CD14-positive monocyte (primary cell): ENCODE measurements around the gene PLEKHA8. TPM values are rescaled to one million over a fixed set of nuclear protein-coding genes. Genes with fewer than 3 reads are reported as not detected.

Source experiments
- DNase-seq, 3 donors: peaks; one replicate each; pipeline ENCODE4 v3.0.0-alpha.2; 2011 to 2022
- H2AFZ ChIP-seq: 2 replicates; pipeline ENCODE4 v1.6.0; 2012; ENCODE audit warnings: mild to moderate bottlenecking, low read depth, low read length, inconsistent platforms; ENCODE audit not compliant: insufficient read depth, poor library complexity, severe bottlenecking
- H3K27ac ChIP-seq, 2 donors: 1 replicate in 1 of 2; 2 replicates in 1 of 2; pipeline ENCODE4 v1.5.1; 2012 to 2013; ENCODE audit warnings: low read length in 2 of 2, control low read depth in 1 of 2, inconsistent platforms in 1 of 2, low read depth in 1 of 2, mild to moderate bottlenecking in 1 of 2
- H3K27me3 ChIP-seq, 2 donors: one replicate each; pipeline versions ENCODE4 v1.6.0 to v1.6.1; 2011 to 2013; ENCODE audit warnings: low read length in 2 of 2; ENCODE audit not compliant: control insufficient read depth in 2 of 2, insufficient read depth in 2 of 2
- H3K36me3 ChIP-seq, 2 donors: replicated peaks in 1 of 2; 1 replicate in 1 of 2; 2 replicates in 1 of 2; pipeline versions ENCODE4 v1.5.1 to v1.6.1; 2012 to 2013; ENCODE audit warnings: low read length in 2 of 2, control low read depth in 1 of 2, inconsistent platforms in 1 of 2, mild to moderate bottlenecking in 1 of 2; ENCODE audit not compliant: insufficient read depth in 2 of 2, control insufficient read depth in 1 of 2
- H3K4me1 ChIP-seq, 2 donors: 1 replicate in 1 of 2; 2 replicates in 1 of 2; pipeline versions ENCODE4 v1.5.1 to v1.6.1; 2012 to 2013; ENCODE audit warnings: low read length in 2 of 2, control low read depth in 1 of 2, inconsistent platforms in 1 of 2, mild to moderate bottlenecking in 1 of 2, moderate library complexity in 1 of 2; ENCODE audit not compliant: insufficient read depth in 2 of 2, control insufficient read depth in 1 of 2
- H3K4me2 ChIP-seq: replicated peaks from 2 replicates; pipeline ENCODE3; 2012; ENCODE audit warnings: low read length, moderate library complexity, mild to moderate bottlenecking; ENCODE audit not compliant: poor library complexity, severe bottlenecking; ENCODE audit errors: extremely low read depth
- H3K4me3 ChIP-seq, 3 experiments: fragments of 200-600 bp in 1 of 3; sonication (generic) in 1 of 3; replicated peaks in 1 of 3; 1 replicate in 2 of 3; 2 replicates in 1 of 3; pipeline ENCODE4 v1.5.1; 2011 to 2013; ENCODE audit warnings: low read length in 3 of 3, mild to moderate bottlenecking in 3 of 3, control low read depth in 2 of 3, low read depth in 2 of 3, inconsistent platforms in 1 of 3, moderate library complexity in 1 of 3
- H3K79me2 ChIP-seq: 2 replicates; pipeline ENCODE4 v1.6.0; 2012; ENCODE audit warnings: mild to moderate bottlenecking, control low read depth, inconsistent platforms, low read length, moderate library complexity; ENCODE audit not compliant: insufficient read depth
- H3K9ac ChIP-seq: 2 replicates; pipeline ENCODE4 v1.6.0; 2017; ENCODE audit warnings: low read length, mild to moderate bottlenecking; ENCODE audit not compliant: insufficient read depth, poor library complexity, severe bottlenecking
- H3K9me3 ChIP-seq, 2 donors: replicated peaks in 1 of 2; 1 replicate in 1 of 2; 2 replicates in 1 of 2; pipeline versions ENCODE4 v1.5.1 to v1.6.1; 2012 to 2013; ENCODE audit warnings: low read length in 2 of 2, control low read depth in 1 of 2; ENCODE audit not compliant: control insufficient read depth in 1 of 2, insufficient read depth in 1 of 2
- H4K20me1 ChIP-seq: 2 replicates; pipeline ENCODE4 v1.6.0; 2012; ENCODE audit warnings: mild to moderate bottlenecking, low read length, control low read depth, moderate library complexity; ENCODE audit not compliant: insufficient read depth
- H3K27ac Mint-ChIP-seq, 7 donors: one replicate each; pipeline ENCODE4 v1.8.0; 2020; ENCODE audit warnings: mild to moderate bottlenecking in 7 of 7, mixed read lengths in 7 of 7, moderate library complexity in 6 of 7, inconsistent platforms in 2 of 7
- H3K27me3 Mint-ChIP-seq, 3 donors: one replicate each; pipeline ENCODE4 v1.8.0; 2021 to 2022; ENCODE audit warnings: low read depth in 3 of 3, mild to moderate bottlenecking in 3 of 3, mixed read lengths in 3 of 3, moderate library complexity in 3 of 3, inconsistent platforms in 1 of 3
- H3K36me3 Mint-ChIP-seq, 2 donors: one replicate each; pipeline ENCODE4 v1.8.0; 2020; ENCODE audit warnings: mixed read lengths in 2 of 2, inconsistent platforms in 1 of 2, mild to moderate bottlenecking in 1 of 2
- H3K4me1 Mint-ChIP-seq: one replicate; pipeline ENCODE4 v1.8.0; 2020; ENCODE audit warnings: mild to moderate bottlenecking, mixed read lengths
- H3K4me3 Mint-ChIP-seq, 2 donors: one replicate each; pipeline ENCODE4 v1.8.0; 2020; ENCODE audit warnings: mild to moderate bottlenecking in 2 of 2, mixed read lengths in 2 of 2, moderate library complexity in 1 of 2
- H3K9me3 Mint-ChIP-seq, 7 donors: one replicate each; pipeline ENCODE4 v1.8.0; 2020 to 2022; ENCODE audit warnings: mixed read lengths in 7 of 7, mild to moderate bottlenecking in 6 of 7, moderate library complexity in 6 of 7, inconsistent platforms in 2 of 7
- WGBS: methylation state at CpG from one replicate; pipeline ENCODE4 v1.1.5; 2013; ENCODE audit warnings: missing lambda C conversion rate; ENCODE audit not compliant: insufficient coverage; 5-methylcytosine and 5-hydroxymethylcytosine counted together
- intact Hi-C, 2 donors: fragments of 100-400 bp; cut with micrococcal nuclease; formaldehyde crosslinking; loops; one replicate each; pipeline versions ENCODE4 v1.15.0 to v1.15.1; 2023
- polyA plus RNA-seq, 3 donors: library from polyadenylated mRNA; depleted of rRNA in 1 of 3; unstranded in 2 of 3; stranded (reverse) in 1 of 3; fragments of 300-500 nt in 2 of 3; fragments of >200 nt in 1 of 3; fragmentation: Illumina TruSeq in 2 of 3; gene quantifications; 1 replicate in 2 of 3; 2 replicates in 1 of 3; pipeline ENCODE4 v1.2.3, GENCODE V29; 2012 to 2021
- TF ChIP-seq, protein P1 (sequence below): fragments of 200-600 bp; IDR thresholded peaks from one replicate; pipeline ENCODE4 v1.8.0; 2022; ENCODE audit warnings: antibody characterized with exemption, mild to moderate bottlenecking

Gene PLEKHA8
- polyA plus RNA-seq, 3 donors = 2.4 to 2.7 (median 2.6) TPM

DNA sequence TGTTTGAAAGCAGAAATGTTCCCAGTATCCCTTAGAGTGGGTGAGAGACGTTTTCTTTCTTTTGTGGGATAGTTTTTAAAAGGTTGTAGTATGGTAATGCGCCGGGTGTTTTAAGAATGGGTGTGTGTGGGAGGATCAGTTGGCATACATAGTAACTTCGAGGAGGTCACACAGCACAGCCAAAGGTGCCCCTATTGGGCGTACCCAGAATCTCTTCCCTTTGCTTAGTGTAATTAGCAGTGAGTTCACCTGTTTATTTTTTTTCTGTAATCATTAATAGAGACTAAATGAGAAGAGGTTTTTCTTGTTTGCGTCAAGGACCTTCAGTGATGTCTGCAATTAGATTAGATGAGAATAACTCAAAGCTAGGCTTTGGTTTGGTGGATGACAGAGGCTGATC is 1.5 kb downstream of the PLEKHA8 start:
- WGBS = 58% methylated on average over 4 of the region's 6 CpGs
- Mint-ChIP-seq H3K36me3 (no peaks in the 10 kb centered on the region), H3K4me1 (peaks cover 31% of the 10 kb centered on the region), H3K27ac (peak overlapping the region in 1 of 7 donors; percentile 55), H3K27me3 (peaks cover 0 to 4% (median 3%) of the 10 kb centered on the region in 3 donors), H3K4me3 (peak overlapping the region in 1 of 2 donors; percentile 94), H3K9me3 (peaks cover 0 to 3% (median 0%) of the 10 kb centered on the region in 7 donors)
- no peak overlapping the region for H3K27ac ChIP-seq
- intact Hi-C loops = loop anchor here (5.0 kb wide), 3 partner anchors 37 to 208 kb away; partner anchors contain the start of gene SCRN1 (in 1 of the 2)
- no peak for DNase-seq
- H3K4me2 ChIP-seq = peak overlapping the region; percentile 87
- H3K36me3 ChIP-seq = no peaks in the 10 kb centered on the region
- H3K79me2 ChIP-seq = peaks cover 16% of the 10 kb centered on the region
- H3K4me1 ChIP-seq = peaks cover 26 to 36% of the 10 kb centered on the region in 2 donors
- H3K4me3 ChIP-seq = peak overlapping the region in 1 of 3 experiments; percentile 84
- no peak overlapping the region for H3K9ac ChIP-seq
- no peaks in the 10 kb centered on the region for H4K20me1 ChIP-seq
- H2AFZ ChIP-seq = peak overlapping the region; percentile 93
- TF ChIP-seq, protein P1, sequence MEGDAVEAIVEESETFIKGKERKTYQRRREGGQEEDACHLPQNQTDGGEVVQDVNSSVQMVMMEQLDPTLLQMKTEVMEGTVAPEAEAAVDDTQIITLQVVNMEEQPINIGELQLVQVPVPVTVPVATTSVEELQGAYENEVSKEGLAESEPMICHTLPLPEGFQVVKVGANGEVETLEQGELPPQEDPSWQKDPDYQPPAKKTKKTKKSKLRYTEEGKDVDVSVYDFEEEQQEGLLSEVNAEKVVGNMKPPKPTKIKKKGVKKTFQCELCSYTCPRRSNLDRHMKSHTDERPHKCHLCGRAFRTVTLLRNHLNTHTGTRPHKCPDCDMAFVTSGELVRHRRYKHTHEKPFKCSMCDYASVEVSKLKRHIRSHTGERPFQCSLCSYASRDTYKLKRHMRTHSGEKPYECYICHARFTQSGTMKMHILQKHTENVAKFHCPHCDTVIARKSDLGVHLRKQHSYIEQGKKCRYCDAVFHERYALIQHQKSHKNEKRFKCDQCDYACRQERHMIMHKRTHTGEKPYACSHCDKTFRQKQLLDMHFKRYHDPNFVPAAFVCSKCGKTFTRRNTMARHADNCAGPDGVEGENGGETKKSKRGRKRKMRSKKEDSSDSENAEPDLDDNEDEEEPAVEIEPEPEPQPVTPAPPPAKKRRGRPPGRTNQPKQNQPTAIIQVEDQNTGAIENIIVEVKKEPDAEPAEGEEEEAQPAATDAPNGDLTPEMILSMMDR = no peak
- no peaks in the 10 kb centered on the region for H3K9me3 ChIP-seq
- no peaks in the 10 kb centered on the region for H3K27me3 ChIP-seq

DNA sequence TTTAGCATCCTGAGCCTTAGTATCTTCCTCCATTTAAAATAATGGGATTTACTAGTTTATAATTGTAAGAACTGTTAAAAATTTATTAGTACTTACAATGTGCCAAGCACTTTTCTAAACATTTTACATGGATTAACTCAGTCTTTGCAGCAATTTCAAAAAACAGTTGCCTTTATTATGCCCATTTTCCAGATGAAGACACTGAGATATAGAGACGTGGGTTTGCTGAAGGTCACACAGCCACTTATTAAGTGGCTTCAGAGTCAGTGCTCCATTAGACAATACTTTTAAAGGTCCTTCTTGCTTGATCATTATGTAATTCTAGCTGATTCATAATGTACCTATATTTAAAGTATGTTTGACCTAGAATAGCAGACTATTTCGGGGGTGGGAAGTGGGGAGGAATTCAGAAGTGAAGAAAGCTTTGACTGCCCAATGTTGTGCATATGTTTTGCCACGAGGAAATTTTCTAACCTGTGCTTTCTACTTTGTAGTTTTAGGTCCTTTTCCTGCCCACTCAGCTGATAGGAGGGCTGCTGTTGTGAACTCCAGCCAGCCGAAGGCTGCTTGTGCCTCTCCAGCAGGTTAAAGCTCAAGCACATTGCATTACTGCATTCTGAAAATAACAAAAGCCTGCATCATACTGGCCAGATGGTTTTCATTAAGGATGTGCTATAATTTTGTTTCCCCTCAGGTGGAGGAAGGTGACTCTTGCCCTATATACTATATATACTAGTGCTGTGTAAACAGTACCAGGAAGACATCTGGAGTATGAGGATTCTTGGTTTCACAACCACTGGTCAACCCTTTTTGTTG is 4.3 kb downstream of the PLEKHA8 start:
- no peaks in the 10 kb centered on the region for H3K36me3 ChIP-seq
- no peaks in the 10 kb centered on the region for H3K9me3 ChIP-seq
- WGBS = 100% methylated on average over 1 of the region's 4 CpGs
- Mint-ChIP-seq H3K9me3 (peaks cover 0 to 3% (median 0%) of the 10 kb centered on the region in 7 donors), H3K4me1 (peaks cover 18% of the 10 kb centered on the region), H3K27ac (no peak overlapping the region), H3K36me3 (no peaks in the 10 kb centered on the region), H3K4me3 (no peak overlapping the region), H3K27me3 (peaks cover 1 to 4% (median 3%) of the 10 kb centered on the region in 3 donors)
- no peaks in the 10 kb centered on the region for H3K27me3 ChIP-seq
- H3K27ac ChIP-seq = no peak overlapping the region
- intact Hi-C loops = no loop called here
- TF ChIP-seq, protein P1 = no peak
- peaks cover 16 to 23% of the 10 kb centered on the region in 2 donors for H3K4me1 ChIP-seq
- no peak overlapping the region for H3K4me3 ChIP-seq
- H2AFZ ChIP-seq = no peak overlapping the region
- no peak for DNase-seq
- H4K20me1 ChIP-seq = no peaks in the 10 kb centered on the region
- no peak overlapping the region for H3K9ac ChIP-seq
- no peaks in the 10 kb centered on the region for H3K79me2 ChIP-seq
- no peak overlapping the region for H3K4me2 ChIP-seq
